IMR-90 (cell line): ENCODE measurements around the gene COX19. TPM values are rescaled to one million over a fixed set of nuclear protein-coding genes. Genes with fewer than 3 reads are reported as not detected.

ENCODE experiments used
- ATAC-seq: fragments of 200-7000 bp; cut with Tn5 transposase; 2 replicates; pipeline ENCODE4 v1.9.1; 2020; ENCODE audit warnings: low read depth, mild to moderate bottlenecking, moderate library complexity
- BruUV-seq: library from RNA; stranded (reverse); fragments of 400-500 nt; replicated peaks from 2 replicates; lab custom pipeline; 2021; lab: Mats Ljungman, UMichigan
- CTCF ChIA-PET: fragments of 300-600 bp; formaldehyde crosslinking; extraction: SDS; loops from one replicate; lab custom pipeline; 2021; ENCODE audit warnings: antibody characterized with exemption; lab: Yijun Ruan, JAX
- POLR2A ChIA-PET: fragments of 300-600 bp; sonication (Branson Sonifier 250); formaldehyde crosslinking; loops from one replicate; lab custom pipeline; 2022; ENCODE audit warnings: antibody characterized with exemption; ENCODE audit not compliant: unreplicated experiment; lab: Charles Lee
- DNase-seq: peaks from one replicate; pipeline ENCODE4 v3.0.0; 2013
- H2AFZ ChIP-seq: replicated peaks from 2 replicates; pipeline ENCODE3; 2013; ENCODE audit warnings: low read length, mild to moderate bottlenecking; ENCODE audit not compliant: poor library complexity
- H2AK5ac ChIP-seq: 2 replicates; pipeline ENCODE4 v1.6.1; 2013; ENCODE audit warnings: low read depth, low read length, inconsistent platforms
- H2AK9ac ChIP-seq: replicated peaks from 2 replicates; pipeline ENCODE3; 2013; ENCODE audit warnings: mild to moderate bottlenecking, low read depth, low read length, moderate library complexity; ENCODE audit not compliant: poor library complexity
- H2BK120ac ChIP-seq: 2 replicates; pipeline ENCODE4 v1.6.1; 2013; ENCODE audit warnings: low read depth, low read length, inconsistent platforms
- H2BK15ac ChIP-seq: 3 replicates; pipeline ENCODE4 v1.6.1; 2013; ENCODE audit warnings: low read depth, low read length, inconsistent platforms
- H2BK20ac ChIP-seq: 2 replicates; pipeline ENCODE4 v1.6.1; 2013; ENCODE audit warnings: low read depth, mild to moderate bottlenecking, inconsistent platforms, low read length, moderate library complexity
- H2BK5ac ChIP-seq: 2 replicates; pipeline ENCODE4 v1.6.1; 2013; ENCODE audit warnings: mild to moderate bottlenecking, low read depth, low read length, inconsistent platforms; ENCODE audit not compliant: poor library complexity, severe bottlenecking
- H3K14ac ChIP-seq: replicated peaks from 2 replicates; pipeline ENCODE4 v1.6.1; 2013; ENCODE audit warnings: low read depth, low read length, inconsistent platforms
- H3K18ac ChIP-seq: 2 replicates; pipeline ENCODE4 v1.6.1; 2013; ENCODE audit warnings: low read depth, low read length, control low read depth
- H3K23ac ChIP-seq: 2 replicates; pipeline ENCODE4 v1.6.1; 2013; ENCODE audit warnings: low read depth, low read length, inconsistent platforms
- H3K27ac ChIP-seq: 2 replicates; pipeline ENCODE4 v1.5.1; 2013; ENCODE audit warnings: mild to moderate bottlenecking, control low read depth, low read length; ENCODE audit not compliant: insufficient read depth
- H3K27me3 ChIP-seq: 2 replicates; pipeline ENCODE4 v1.6.1; 2013; ENCODE audit warnings: low read length; ENCODE audit not compliant: control insufficient read depth, insufficient read depth
- H3K36me3 ChIP-seq: 2 replicates; pipeline ENCODE4 v1.6.1; 2013; ENCODE audit warnings: low read length, mixed read lengths; ENCODE audit not compliant: control insufficient read depth, insufficient read depth
- H3K4ac ChIP-seq: 2 replicates; pipeline ENCODE4 v1.6.1; 2013; ENCODE audit warnings: low read depth, low read length, inconsistent platforms
- H3K4me1 ChIP-seq: 2 replicates; pipeline ENCODE4 v1.6.1; 2013; ENCODE audit warnings: low read length, mixed read lengths; ENCODE audit not compliant: control insufficient read depth, insufficient read depth
- H3K4me2 ChIP-seq: 2 replicates; pipeline ENCODE4 v1.6.1; 2013; ENCODE audit warnings: low read depth, mild to moderate bottlenecking, control low read depth, low read length, moderate library complexity
- H3K4me3 ChIP-seq: 2 replicates; pipeline ENCODE4 v1.5.1; 2013; ENCODE audit warnings: low read depth, mild to moderate bottlenecking, control low read depth, low read length, moderate library complexity; ENCODE audit not compliant: insufficient read depth
- H3K56ac ChIP-seq: 2 replicates; pipeline ENCODE4 v1.6.1; 2013; ENCODE audit warnings: low read length, inconsistent platforms; ENCODE audit not compliant: insufficient read depth; ENCODE audit errors: extremely low read depth
- H3K79me1 ChIP-seq, 2 experiments: 2 replicates each; pipeline ENCODE4 v1.6.1; 2013; ENCODE audit warnings: low read length in 2 of 2, inconsistent platforms in 1 of 2, low read depth in 1 of 2
- H3K9ac ChIP-seq: 2 replicates; pipeline ENCODE4 v1.6.1; 2013; ENCODE audit warnings: low read depth, low read length, control low read depth
- H3K9me1 ChIP-seq: 2 replicates; pipeline ENCODE4 v1.6.1; 2013; ENCODE audit warnings: low read length, inconsistent platforms; ENCODE audit not compliant: insufficient read depth
- H3K9me3 ChIP-seq: 2 replicates; pipeline ENCODE4 v1.6.1; 2013; ENCODE audit warnings: low read length; ENCODE audit not compliant: control insufficient read depth, insufficient read depth
- H4K20me1 ChIP-seq: 2 replicates; pipeline ENCODE4 v1.6.1; 2013; ENCODE audit warnings: low read length, inconsistent platforms; ENCODE audit not compliant: insufficient read depth
- H4K5ac ChIP-seq: 2 replicates; pipeline ENCODE4 v1.6.1; 2013; ENCODE audit warnings: mild to moderate bottlenecking, low read depth, low read length, control low read depth
- H4K8ac ChIP-seq, 2 experiments: 2 replicates each; pipeline ENCODE4 v1.6.1; 2013; ENCODE audit warnings: low read depth in 2 of 2, low read length in 2 of 2, control low read depth in 1 of 2, inconsistent platforms in 1 of 2
- H4K91ac ChIP-seq: 2 replicates; pipeline ENCODE4 v1.6.1; 2013; ENCODE audit warnings: low read depth, low read length, inconsistent platforms; ENCODE audit not compliant: insufficient read depth
- BHLHE40 ChIP-seq: fragments of 150-350 bp; IDR thresholded peaks from 2 replicates; pipeline ENCODE4 v1.6.1; 2016; ENCODE audit warnings: mild to moderate bottlenecking, low read depth, low read length
- CHD1 ChIP-seq: IDR thresholded peaks from 2 replicates; pipeline ENCODE4 v1.6.1; 2012; ENCODE audit warnings: low read depth, low read length, improper control_type of control experiment
- MAZ ChIP-seq: IDR thresholded peaks from 2 replicates; pipeline ENCODE4 v1.6.1; 2012; ENCODE audit warnings: low read depth, mild to moderate bottlenecking, low read length, improper control_type of control experiment, moderate library complexity, borderline replicate concordance
- MXI1 ChIP-seq: IDR thresholded peaks from 2 replicates; pipeline ENCODE4 v1.6.1; 2012; ENCODE audit warnings: low read depth, mild to moderate bottlenecking, low read length, moderate library complexity, borderline replicate concordance
- RCOR1 ChIP-seq: IDR thresholded peaks from 2 replicates; pipeline ENCODE4 v1.6.1; 2012; ENCODE audit warnings: mild to moderate bottlenecking, low read length, improper control_type of control experiment; ENCODE audit not compliant: insufficient replicate concordance
- RFX5 ChIP-seq: IDR thresholded peaks from 2 replicates; pipeline ENCODE4 v1.8.0; 2012; ENCODE audit warnings: low read depth, mild to moderate bottlenecking, low read length, moderate library complexity
- WGBS, 2 experiments: methylation state at CpG; one replicate each; pipeline versions ENCODE4 v1.1.5 to v1.1.7; 2013; ENCODE audit warnings: missing lambda C conversion rate in 2 of 2; ENCODE audit not compliant: insufficient read length in 1 of 2; ENCODE audit errors: extremely low coverage in 2 of 2; 5-methylcytosine and 5-hydroxymethylcytosine counted together
- dilution Hi-C: fragments of 300-500 bp; cut with HindIII; formaldehyde crosslinking; loops from one replicate; pipeline ENCODE4 v1.14.3; 2018; ENCODE audit warnings: low sequenced_read_pairs; ENCODE audit not compliant: unreplicated experiment
- in situ Hi-C: fragments of 300-500 bp; cut with MboI; formaldehyde crosslinking; loops from 3 replicates; pipeline ENCODE4 v1.14.3; 2019; ENCODE audit warnings: low sequenced_read_pairs, inconsistent platforms, mixed read lengths
- intact Hi-C: fragments of 100-400 bp; cut with micrococcal nuclease; formaldehyde crosslinking; loops from 2 replicates; pipeline ENCODE4 v1.10.0; 2022
- polyA plus RNA-seq, 3 experiments: library from polyadenylated mRNA; depleted of rRNA; stranded (reverse); fragments of >200 nt; gene quantifications; 2 replicates each; pipeline ENCODE4 v1.2.3, GENCODE V29; 2012; ENCODE audit warnings: low replicate concordance in 1 of 3
- total RNA-seq: library from RNA; depleted of rRNA; stranded (reverse); fragments of >200 nt; gene quantifications from 2 replicates; pipeline ENCODE4 v1.2.3, GENCODE V29; 2012

COX19 gene
- total and polyA plus RNA-seq, 2 of the 4 experiments (the other 2 are of a cell fraction) = 3.9 to 7.3 TPM

DNA sequence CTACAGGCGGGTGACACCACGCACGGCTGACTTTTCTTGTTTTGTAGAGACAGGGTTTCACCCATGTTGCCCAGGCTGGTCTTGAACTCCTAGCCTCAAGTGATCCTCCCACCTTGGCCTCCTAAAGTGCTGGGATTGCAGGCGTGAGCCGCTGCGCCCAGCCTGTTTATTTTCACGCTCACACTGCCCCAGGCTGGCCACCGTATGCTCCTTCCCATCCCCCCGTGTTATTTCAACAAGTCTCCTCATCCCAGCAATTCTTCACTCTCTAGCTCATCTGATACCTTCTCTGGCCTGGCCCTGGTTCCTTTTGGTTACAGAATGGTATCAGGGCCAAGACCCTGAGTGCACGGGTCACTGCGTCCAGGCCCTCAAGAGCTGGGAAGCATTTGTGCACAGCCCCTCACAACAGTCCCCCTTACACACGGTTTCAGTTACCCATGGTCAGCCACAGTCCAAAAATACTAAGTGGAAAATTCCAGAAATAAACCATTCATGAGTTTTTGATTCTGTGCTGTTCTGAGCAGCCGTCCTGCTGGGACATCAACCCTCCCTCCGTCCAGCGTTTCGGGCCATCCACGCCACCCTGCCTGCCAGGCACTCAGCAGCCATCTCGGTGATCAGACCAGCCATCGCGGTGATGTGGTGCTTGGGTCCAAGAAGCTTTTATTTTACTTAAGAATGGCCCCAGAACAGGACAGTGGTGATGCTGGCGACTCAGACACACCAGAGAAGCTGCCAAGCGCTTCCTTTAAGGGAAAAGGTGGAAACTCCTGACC is 8.9 kb downstream of the COX19 start:
- H2AK5ac ChIP-seq = no peak overlapping the region
- H4K8ac ChIP-seq = no peak overlapping the region
- no peaks in the 10 kb centered on the region for H3K9me3 ChIP-seq
- H3K36me3 ChIP-seq = peaks cover 32% of the 10 kb centered on the region
- H2AFZ ChIP-seq = no peak overlapping the region
- ChIA-PET CTCF (no interaction called here), POLR2A (no interaction called here)
- no TSS peak for BruUV-seq
- DNase-seq (no peak), ATAC-seq (no peak)
- peak overlapping the region; percentile 61 for H2AK9ac ChIP-seq
- TF ChIP-seq BHLHE40 (no peak), RFX5 (no peak), RCOR1 (no peak), MAZ (no peak), MXI1 (no peak), CHD1 (no peak)
- H4K20me1 ChIP-seq = peaks cover 36% of the 10 kb centered on the region
- H2BK20ac ChIP-seq = no peak overlapping the region
- no peak overlapping the region for H3K4ac ChIP-seq
- H3K4me3 ChIP-seq = no peak overlapping the region
- H3K56ac ChIP-seq = no peak overlapping the region
- 0 out of 2 replicates have a peak, but pooled peaks cover 4% of the 10 kb centered on the region for H3K9me1 ChIP-seq
- dilution Hi-C loops (no loop called here), intact Hi-C loops (no loop called here), in situ Hi-C loops (no loop called here)
- no peak overlapping the region for H3K27ac ChIP-seq
- H3K23ac ChIP-seq = no peak overlapping the region
- no peaks in the 10 kb centered on the region for H3K4me1 ChIP-seq
- H2BK15ac ChIP-seq = no peak overlapping the region
- 80% methylated on average over 8 of the region's 22 CpGs; no CpG with 5 or more reads in 1 of the 2 experiments for WGBS, 2 experiments
- H3K9ac ChIP-seq = no peak overlapping the region
- no peak overlapping the region for H3K4me2 ChIP-seq
- peaks cover 7% of the 10 kb centered on the region for H3K27me3 ChIP-seq
- H3K79me1 ChIP-seq = peaks cover 12 to 30% of the 10 kb centered on the region in 2 experiments
- H4K91ac ChIP-seq = no peak overlapping the region
- H4K5ac ChIP-seq = no peak overlapping the region
- no peak overlapping the region for H2BK5ac ChIP-seq
- no peak overlapping the region for H2BK120ac ChIP-seq
- H3K18ac ChIP-seq = no peak overlapping the region
- H3K14ac ChIP-seq = no peak overlapping the region
